Measurements from ENCODE around the gene HOMER2. TPM values are rescaled to one million over a fixed set of nuclear protein-coding genes. Genes with fewer than 3 reads are reported as not detected.

HOMER2 gene
- 1 to 10 TPM; 5.0 to 9.3 TPM for total RNA-seq

GRCh38 chr15:82952158-82953081 lies at the start of gene HOMER2:
Gene HOMER2 (minus strand): TSS chr15:82952720. CDS start chr15:82952535, 185 bp downstream.

GRCh38 chr15:82985688-82986441 lies 33.3 kb upstream of the HOMER2 start, which contains the start of gene RAMAC:
Gene RAMAC (plus strand): TSS chr15:82986210. CDS start chr15:82989019, 2,809 bp downstream.

GRCh38 chr15:82809308-82810060 lies 143.0 kb downstream of the HOMER2 start, which contains the start of gene WHAMM:
Gene WHAMM (plus strand): TSS chr15:82809628. CDS start chr15:82809727, 99 bp downstream.

GRCh38 chr15:82805994-82806406 lies 146.5 kb downstream of the HOMER2 start, which contains the start of gene FSD2:
Gene FSD2 (minus strand): TSS chr15:82806069. CDS start chr15:82787390, 18,679 bp downstream.

Other genes starting within 250 kb of the HOMER2 start
- gene AP3B2, start 242.8 kb downstream of the HOMER2 start, total RNA-seq: 1 to 10 TPM in 1 of 2 donors, under 1 TPM in 1; 0.67 to 4.1 TPM
- not detected for gene FSD2, start 146.7 kb downstream of the HOMER2 start, total RNA-seq
- gene WHAMM, start 143.1 kb downstream of the HOMER2 start, total RNA-seq: 1 to 10 TPM; 5.3 to 5.5 TPM
- 10 to 100 TPM; 27.5 to 41.6 TPM for gene RAMAC, start 33.5 kb upstream of the HOMER2 start, total RNA-seq
- gene C15orf40, start 58.9 kb upstream of the HOMER2 start, total RNA-seq: 10 to 100 TPM; 12.3 to 14.1 TPM
- gene BTBD1, start 114.5 kb upstream of the HOMER2 start, total RNA-seq: 100 to 1,000 TPM in 1 of 2 donors, 10 to 100 TPM in 1; 88.1 to 117 TPM
- under 1 TPM in 1 of 2 donors, not detected in 1; 0.33 TPM for gene TM6SF1, start 154.9 kb upstream of the HOMER2 start, total RNA-seq